ENCODE results near the gene GRB10.

GRCh38 chr7:50653981-50654425 is 128.7 kb downstream of the GRB10 start:
- TF ChIP-seq POLR2A (IDR thresholded peaks at IDR 0.05) (peak; percentile 14 to 20), CTCF (IDR thresholded peaks at IDR 0.05) (no peak)

Measured in uterus (tissue), 2 donors.